Osteocyte (in vitro differentiated cells): ENCODE measurements around the gene B3GAT3. TPM values are rescaled to one million over a fixed set of nuclear protein-coding genes. Genes with fewer than 3 reads are reported as not detected.

Source experiments
- DNase-seq: peaks from one replicate; pipeline ENCODE4 v3.0.0; 2021; ENCODE audit warnings: mixed read lengths; ENCODE audit not compliant: unreplicated experiment; ENCODE audit errors: extremely low spot score
- H3K27ac Mint-ChIP-seq: one replicate; pipeline ENCODE4 v1.8.0; 2021; ENCODE audit warnings: mild to moderate bottlenecking, mixed read lengths; ENCODE audit not compliant: unreplicated experiment
- H3K27me3 Mint-ChIP-seq: one replicate; pipeline ENCODE4 v1.8.0; 2021; ENCODE audit warnings: mixed read lengths; ENCODE audit not compliant: unreplicated experiment
- H3K36me3 Mint-ChIP-seq: one replicate; pipeline ENCODE4 v1.8.0; 2021; ENCODE audit warnings: mixed read lengths; ENCODE audit not compliant: unreplicated experiment
- H3K4me1 Mint-ChIP-seq: one replicate; pipeline ENCODE4 v1.8.0; 2021; ENCODE audit warnings: mixed read lengths; ENCODE audit not compliant: unreplicated experiment
- H3K4me3 Mint-ChIP-seq: one replicate; pipeline ENCODE4 v1.8.0; 2021; ENCODE audit warnings: mild to moderate bottlenecking, moderate library complexity, mixed read lengths; ENCODE audit not compliant: unreplicated experiment
- H3K9me3 Mint-ChIP-seq: one replicate; pipeline ENCODE4 v1.8.0; 2021; ENCODE audit warnings: mixed read lengths; ENCODE audit not compliant: unreplicated experiment
- CTCF ChIP-seq: fragments of 200-600 bp; sonication (generic); IDR thresholded peaks from 2 replicates; pipeline ENCODE4 v1.5.0; 2021; ENCODE audit warnings: antibody characterized with exemption, mild to moderate bottlenecking, moderate library complexity
- total RNA-seq: library from RNA; stranded (reverse); gene quantifications from 2 replicates; pipeline ENCODE4 v1.2.1, GENCODE V29; 2021

B3GAT3 gene
- total RNA-seq, 1 donor from 2014 or later: 35.8 TPM

- H3K4me1 Mint-ChIP-seq: peaks cover 30% of the 10 kb centered on the region
- DNase-seq: no peak
- no peaks in the 10 kb centered on the region for H3K9me3 Mint-ChIP-seq
- H3K27me3 Mint-ChIP-seq: no peaks in the 10 kb centered on the region
- no peak for TF ChIP-seq CTCF
- peaks cover 7% of the 10 kb centered on the region for H3K36me3 Mint-ChIP-seq
- H3K27ac Mint-ChIP-seq: no peak overlapping the region
- H3K4me3 Mint-ChIP-seq: no peak overlapping the region
These were observed 27.2 kb upstream of the B3GAT3 start for GRCh38 chr11:62648967-62649364.

GRCh38 chr11:62648185-62648966 is 26.6 kb upstream of the B3GAT3 start:
- H3K36me3 Mint-ChIP-seq: peaks cover 7% of the 10 kb centered on the region
- H3K4me1 Mint-ChIP-seq: peaks cover 27% of the 10 kb centered on the region
- no peak overlapping the region for H3K27ac Mint-ChIP-seq
- DNase-seq: no peak
- no peaks in the 10 kb centered on the region for H3K9me3 Mint-ChIP-seq
- no peaks in the 10 kb centered on the region for H3K27me3 Mint-ChIP-seq
- H3K4me3 Mint-ChIP-seq: no peak overlapping the region
- no peak for TF ChIP-seq CTCF

GRCh38 chr11:62647609-62648005 is 25.8 kb upstream of the B3GAT3 start:
- H3K27ac Mint-ChIP-seq: peak overlapping the region; percentile 57
- TF ChIP-seq CTCF: no peak
- H3K36me3 Mint-ChIP-seq: peaks cover 7% of the 10 kb centered on the region
- peaks cover 25% of the 10 kb centered on the region for H3K4me1 Mint-ChIP-seq
- DNase-seq: no peak
- no peaks in the 10 kb centered on the region for H3K27me3 Mint-ChIP-seq
- no peak overlapping the region for H3K4me3 Mint-ChIP-seq
- H3K9me3 Mint-ChIP-seq: no peaks in the 10 kb centered on the region

- Mint-ChIP-seq H3K4me3 (peak overlapping the region; percentile 97), H3K27me3 (no peaks in the 10 kb centered on the region), H3K27ac (peak overlapping the region; percentile 93), H3K9me3 (no peaks in the 10 kb centered on the region), H3K36me3 (peaks cover 7% of the 10 kb centered on the region), H3K4me1 (peaks cover 20% of the 10 kb centered on the region)
- DNase-seq: no peak
- no peak for TF ChIP-seq CTCF
These were observed 25.2 kb upstream of the B3GAT3 start for GRCh38 chr11:62646825-62647608.
